ENCODE measurements around the gene GZMM. TPM values are rescaled to one million over a fixed set of nuclear protein-coding genes. Genes with fewer than 3 reads are reported as not detected.

GZMM gene
- total and polyA plus RNA-seq, 2 of the 13 experiments (the other 11 are each of a cell fraction or from before 2014, with no cell fraction given): 0.07 TPM; not detected in 1

- TF ChIP-seq THAP7 (CRISPR knock-in tag; IDR thresholded peaks at IDR 0.05) (no peak), ZNF142 (CRISPR knock-in tag; IDR thresholded peaks at IDR 0.05) (peak; percentile 76; the same call in 1 of the 2 replicates), ESRRA (CRISPR knock-in tag; IDR thresholded peaks at IDR 0.05; ENCODE audit: low read depth) (0 out of 2 replicates have a peak, but pooled peaks have one; percentile 12), ATF5 (CRISPR knock-in tag; IDR thresholded peaks at IDR 0.05; ENCODE audit: low read depth) (no peak), ZNF792 (CRISPR knock-in tag; IDR thresholded peaks at IDR 0.05) (0 out of 2 replicates have a peak, but pooled peaks have one; percentile 23), ZNF772 (CRISPR knock-in tag; IDR thresholded peaks at IDR 0.05) (0 out of 2 replicates have a peak, but pooled peaks have one; percentile 48), ZSCAN31 (CRISPR knock-in tag; IDR thresholded peaks at IDR 0.05; ENCODE audit: low read depth) (0 out of 2 replicates have a peak, but pooled peaks have one; percentile 49), ZZZ3 (CRISPR knock-in tag; IDR thresholded peaks at IDR 0.05; ENCODE audit: borderline replicate concordance) (no peak), HBP1 (CRISPR knock-in tag; IDR thresholded peaks at IDR 0.05; ENCODE audit: low read depth) (peak; percentile 66; the same call in 1 of the 2 replicates), NFRKB (IDR thresholded peaks at IDR 0.05) (no peak), MEIS2 (CRISPR knock-in tag; IDR thresholded peaks at IDR 0.05) (peak; percentile 47; the same call in 1 of the 2 replicates), ZFP90 (CRISPR knock-in tag; IDR thresholded peaks at IDR 0.05; ENCODE audit: borderline replicate concordance) (peak; percentile 93), NFKB2 (CRISPR knock-in tag; IDR thresholded peaks at IDR 0.05; ENCODE audit: borderline replicate concordance) (peak; percentile 58; the same call in 1 of the 2 replicates), ZNF329 (CRISPR knock-in tag; IDR thresholded peaks at IDR 0.05; ENCODE audit: low read depth) (peak; percentile 65; the same call in 1 of the 2 replicates), IKZF4 (CRISPR knock-in tag; IDR thresholded peaks at IDR 0.05; ENCODE audit: borderline replicate concordance, low read depth, not compliant biosample characterization) (peak; percentile 81)
- TF ChIP-seq, protein P1, sequence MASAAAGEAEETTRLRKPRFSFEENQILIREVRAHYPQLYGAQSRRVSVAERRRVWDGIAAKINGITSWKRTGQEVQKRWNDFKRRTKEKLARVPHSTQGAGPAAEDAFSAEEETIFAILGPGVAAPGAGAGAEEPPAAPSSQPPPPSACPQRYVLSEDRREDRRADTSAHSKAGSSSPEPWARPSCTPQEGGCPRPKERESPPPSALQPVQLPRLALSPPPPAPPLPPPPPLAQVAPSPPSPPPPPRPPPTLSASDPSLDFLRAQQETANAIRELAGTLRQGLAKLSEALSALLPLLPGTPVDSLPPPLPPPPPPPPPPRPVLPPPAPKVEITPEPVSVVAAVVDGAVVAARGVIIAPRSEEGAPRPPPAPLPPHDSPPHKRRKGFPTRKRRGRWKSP (CRISPR knock-in tag; IDR thresholded peaks at IDR 0.05): peak; percentile 31
- TF ChIP-seq, protein P2, sequence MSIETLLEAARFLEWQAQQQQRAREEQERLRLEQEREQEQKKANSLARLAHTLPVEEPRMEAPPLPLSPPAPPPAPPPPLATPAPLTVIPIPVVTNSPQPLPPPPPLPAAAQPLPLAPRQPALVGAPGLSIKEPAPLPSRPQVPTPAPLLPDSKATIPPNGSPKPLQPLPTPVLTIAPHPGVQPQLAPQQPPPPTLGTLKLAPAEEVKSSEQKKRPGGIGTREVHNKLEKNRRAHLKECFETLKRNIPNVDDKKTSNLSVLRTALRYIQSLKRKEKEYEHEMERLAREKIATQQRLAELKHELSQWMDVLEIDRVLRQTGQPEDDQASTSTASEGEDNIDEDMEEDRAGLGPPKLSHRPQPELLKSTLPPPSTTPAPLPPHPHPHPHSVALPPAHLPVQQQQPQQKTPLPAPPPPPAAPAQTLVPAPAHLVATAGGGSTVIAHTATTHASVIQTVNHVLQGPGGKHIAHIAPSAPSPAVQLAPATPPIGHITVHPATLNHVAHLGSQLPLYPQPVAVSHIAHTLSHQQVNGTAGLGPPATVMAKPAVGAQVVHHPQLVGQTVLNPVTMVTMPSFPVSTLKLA (IDR thresholded peaks at IDR 0.05): no peak
These were observed 27.2 kb downstream of the GZMM start (continued) for GRCh38 chr19:570937-571565.

Data from HepG2 (cell line).